CD4-positive, alpha-beta T cell (primary cell): ENCODE measurements around the gene CKS2. TPM values are rescaled to one million over a fixed set of nuclear protein-coding genes. Genes with fewer than 3 reads are reported as not detected.

Experiments
- ATAC-seq: fragments of 200-7000 bp; cut with Tn5 transposase; one replicate; pipeline ENCODE4 v1.10.0; 2022; ENCODE audit warnings: mild to moderate bottlenecking; ENCODE audit not compliant: poor library complexity
- CTCF ChIA-PET: fragments of 350-600 bp; sonication (Branson Sonifier 250); formaldehyde crosslinking; loops from one replicate; lab custom pipeline; 2021; ENCODE audit warnings: antibody characterized with exemption, inconsistent platforms; lab: Charles Lee
- POLR2A ChIA-PET: fragments of 350-600 bp; sonication (Branson Sonifier 250); formaldehyde crosslinking; loops from one replicate; lab custom pipeline; 2021; ENCODE audit warnings: antibody characterized with exemption, inconsistent platforms; lab: Charles Lee
- DNase-seq, 14 experiments: peaks; one replicate each; pipeline ENCODE4 v3.0.0-alpha.2; 2013 to 2020; ENCODE audit warnings: mixed read lengths in 2 of 14
- H3K27ac ChIP-seq, 2 donors: one replicate each; pipeline versions ENCODE4 v1.5.1 to v1.7.0; 2013; ENCODE audit warnings: low read length in 2 of 2, low read depth in 1 of 2, mild to moderate bottlenecking in 1 of 2
- H3K27me3 ChIP-seq, 2 experiments: 1 replicate in 1 of 2; 2 replicates in 1 of 2; pipeline versions ENCODE4 v1.6.1 to v1.7.0; 2013; ENCODE audit warnings: low read length in 2 of 2, control low read depth in 1 of 2, mild to moderate bottlenecking in 1 of 2, moderate library complexity in 1 of 2; ENCODE audit not compliant: insufficient read depth in 2 of 2, control insufficient read depth in 1 of 2
- H3K36me3 ChIP-seq: one replicate; pipeline ENCODE4 v1.6.1; 2013; ENCODE audit warnings: low read length, control low read depth; ENCODE audit not compliant: insufficient read depth
- H3K4me1 ChIP-seq: one replicate; pipeline ENCODE4 v1.6.1; 2013; ENCODE audit warnings: low read length, control low read depth; ENCODE audit not compliant: insufficient read depth
- H3K4me3 ChIP-seq: one replicate; pipeline ENCODE4 v1.5.1; 2013; ENCODE audit warnings: mild to moderate bottlenecking, low read length, moderate library complexity
- H3K9me3 ChIP-seq, 2 experiments: 1 replicate in 1 of 2; 2 replicates in 1 of 2; pipeline versions ENCODE4 v1.6.1 to v1.7.0; 2013; ENCODE audit warnings: low read length in 2 of 2, mild to moderate bottlenecking in 2 of 2, control low read depth in 1 of 2, moderate library complexity in 1 of 2; ENCODE audit not compliant: control insufficient read depth in 1 of 2, insufficient read depth in 1 of 2
- H3K27ac Mint-ChIP-seq: one replicate; pipeline ENCODE4 v1.8.0; 2020; ENCODE audit warnings: mixed read lengths
- H3K27me3 Mint-ChIP-seq: one replicate; pipeline ENCODE4 v1.8.0; 2021; ENCODE audit warnings: mixed read lengths
- H3K36me3 Mint-ChIP-seq: one replicate; pipeline ENCODE4 v1.8.0; 2021; ENCODE audit warnings: low read depth, mixed read lengths
- H3K4me1 Mint-ChIP-seq: one replicate; pipeline ENCODE4 v1.8.0; 2021; ENCODE audit warnings: low read depth, mixed read lengths
- H3K4me3 Mint-ChIP-seq: one replicate; pipeline ENCODE4 v1.8.0; 2020; ENCODE audit warnings: mild to moderate bottlenecking, mixed read lengths
- H3K9me3 Mint-ChIP-seq: one replicate; pipeline ENCODE4 v1.8.0; 2020; ENCODE audit warnings: mixed read lengths
- CTCF ChIP-seq: fragments of 200-600 bp; IDR thresholded peaks from one replicate; pipeline ENCODE4 v1.8.0; 2022; ENCODE audit warnings: antibody characterized with exemption, mild to moderate bottlenecking
- intact Hi-C, 2 experiments: fragments of 100-400 bp; cut with DNase I in 1 of 2; cut with micrococcal nuclease in 1 of 2; formaldehyde crosslinking; loops; one replicate each; pipeline versions ENCODE4 v1.15.1 to v1.9.0; 2023 to 2025; cut with DNase I, micrococcal nuclease
- total RNA-seq, 174 experiments: library from RNA in 2 of 174; stranded (reverse) in 2 of 174; gene quantifications; one replicate each; pipeline ENCODE4 v1.2.3 and lab custom pipeline; 2021 to 2026

The CKS2 gene
- total RNA-seq, 2 experiments from 2014 or later: 5.6 to 6.9 TPM

- Histone ChIP-seq H3K36me3 (peaks cover 74% of the 10 kb centered on the region), H3K4me1 (peaks cover 5% of the 10 kb centered on the region), H3K27me3 (no peaks in the 10 kb centered on the region), H3K27ac (no peak overlapping the region), H3K4me3 (no peak overlapping the region), H3K9me3 (no peaks in the 10 kb centered on the region)
- intact Hi-C loops: no loop called here
- peaks cover 77% of the 10 kb centered on the region for H3K36me3 Mint-ChIP-seq
- H3K27me3 Mint-ChIP-seq: no peaks in the 10 kb centered on the region
- CTCF ChIA-PET: no interaction called here
- POLR2A ChIA-PET: interaction anchor here (1.8 kb wide), 1 partner anchor 14 kb away, joined by 5 read pairs; no protein-coding TSS in a partner anchor
- no peak for DNase-seq
- H3K27ac Mint-ChIP-seq: peak overlapping the region; percentile 39
- no peaks in the 10 kb centered on the region for H3K9me3 Mint-ChIP-seq
- peaks cover 8% of the 10 kb centered on the region for H3K4me1 Mint-ChIP-seq
- H3K4me3 Mint-ChIP-seq: no peak overlapping the region
- no peak for ATAC-seq
- TF ChIP-seq CTCF: no peak
These were observed 49.5 kb downstream of the CKS2 start for GRCh38 chr9:89360465-89360864.

GRCh38 chr9:89361031-89361430, 50.0 kb downstream of the CKS2 start:
- peaks cover 12% of the 10 kb centered on the region for H3K4me1 Mint-ChIP-seq
- Histone ChIP-seq H3K4me3 (no peak overlapping the region), H3K4me1 (peaks cover 5% of the 10 kb centered on the region), H3K9me3 (no peaks in the 10 kb centered on the region), H3K36me3 (peaks cover 68% of the 10 kb centered on the region), H3K27ac (no peak overlapping the region), H3K27me3 (no peaks in the 10 kb centered on the region)
- H3K27me3 Mint-ChIP-seq: no peaks in the 10 kb centered on the region
- TF ChIP-seq CTCF: no peak
- intact Hi-C loops: no loop called here
- no peak overlapping the region for H3K4me3 Mint-ChIP-seq
- peaks cover 71% of the 10 kb centered on the region for H3K36me3 Mint-ChIP-seq
- ChIA-PET POLR2A (no interaction called here), CTCF (no interaction called here)
- peak overlapping the region; percentile 39 for H3K27ac Mint-ChIP-seq
- ATAC-seq (no peak), DNase-seq (no peak)
- no peaks in the 10 kb centered on the region for H3K9me3 Mint-ChIP-seq

GRCh38 chr9:89361816-89362646, 51.0 kb downstream of the CKS2 start:
- H3K4me1 ChIP-seq: peaks cover 5% of the 10 kb centered on the region
- intact Hi-C loops: no loop called here
- H3K9me3 ChIP-seq: no peaks in the 10 kb centered on the region
- DNase-seq (peak in 1 of 14 experiments; percentile 22), ATAC-seq (no peak)
- no peaks in the 10 kb centered on the region for H3K27me3 ChIP-seq
- H3K9me3 Mint-ChIP-seq: no peaks in the 10 kb centered on the region
- peaks cover 58% of the 10 kb centered on the region for H3K36me3 ChIP-seq
- POLR2A ChIA-PET: no interaction called here
- H3K4me3 Mint-ChIP-seq: no peak overlapping the region
- peak overlapping the region; percentile 39 for H3K27ac Mint-ChIP-seq
- H3K27ac ChIP-seq: no peak overlapping the region
- no peak overlapping the region for H3K4me3 ChIP-seq
- CTCF ChIA-PET: no interaction called here
- no peaks in the 10 kb centered on the region for H3K27me3 Mint-ChIP-seq
- peaks cover 16% of the 10 kb centered on the region for H3K4me1 Mint-ChIP-seq
- H3K36me3 Mint-ChIP-seq: peaks cover 61% of the 10 kb centered on the region
- no peak for TF ChIP-seq CTCF
